Cardiac muscle cell (in vitro differentiated cells and primary cell): Measurements from ENCODE around the gene FGFR2. TPM values are rescaled to one million over a fixed set of nuclear protein-coding genes. Genes with fewer than 3 reads are reported as not detected.
"Not testable (repeated sequence)": the region's sequence is repeated elsewhere in the genome, so short reads cannot be mapped to it uniquely, and the experiment has no call there.

Experiments used
- DNase-seq, 2 donors: peaks; one replicate each; pipeline versions ENCODE4 v3.0.0 to v3.0.0-alpha.2; 2010 to 2017; ENCODE audit warnings: low read depth in 1 of 2, low spot score in 1 of 2
- H3K27ac ChIP-seq: fragments of 200-600 bp; sonication (generic); 2 replicates; pipeline ENCODE4 v1.5.1; 2016
- H3K27me3 ChIP-seq: fragments of 200-600 bp; sonication (generic); 2 replicates; pipeline ENCODE4 v1.6.0; 2016; ENCODE audit warnings: control low read depth
- H3K36me3 ChIP-seq: fragments of 200-600 bp; sonication (generic); 2 replicates; pipeline ENCODE4 v1.5.1; 2016; ENCODE audit warnings: control low read depth
- H3K4me1 ChIP-seq: fragments of 200-600 bp; sonication (generic); 2 replicates; pipeline ENCODE4 v1.8.1; 2017; ENCODE audit warnings: low read depth, mild to moderate bottlenecking, mixed run types
- H3K4me3 ChIP-seq: fragments of 200-600 bp; sonication (generic); 2 replicates; pipeline ENCODE4 v1.5.1; 2016; ENCODE audit warnings: mild to moderate bottlenecking
- H3K9me3 ChIP-seq: fragments of 200-600 bp; sonication (generic); 2 replicates; pipeline ENCODE4 v1.5.1; 2017; ENCODE audit warnings: low read depth, mild to moderate bottlenecking, control low read depth
- polyA plus RNA-seq: library from polyadenylated mRNA; unstranded; fragments of >200 nt; fragmentation: Nextera tagmentation; extraction: Ambion mirVana; gene quantifications from 2 replicates; pipeline ENCODE4 v1.2.1, GENCODE V29; 2016
- total RNA-seq: library from RNA; depleted of rRNA; stranded (reverse); fragments of >200 nt; gene quantifications from 2 replicates; pipeline ENCODE4 v1.2.3, GENCODE V29; 2016
- TF ChIP-seq, protein P1 (sequence below): IDR thresholded peaks from 2 replicates; pipeline ENCODE4 v1.5.1; 2012; ENCODE audit warnings: low read depth, mild to moderate bottlenecking, low read length

The FGFR2 gene
- total and polyA plus RNA-seq, 2 experiments from 2014 or later, result 47.5 to 50.6 TPM

- DNase-seq, result peak in 1 of 2 donors; percentile 20
- Histone ChIP-seq H3K4me1 (peaks cover 21% of the 10 kb centered on the region), H3K36me3 (no peaks in the 10 kb centered on the region), H3K27me3 (no peaks in the 10 kb centered on the region), H3K9me3 (no peaks in the 10 kb centered on the region), H3K4me3 (no peak overlapping the region), H3K27ac (peak overlapping the region; percentile 38)
- TF ChIP-seq, protein P1, sequence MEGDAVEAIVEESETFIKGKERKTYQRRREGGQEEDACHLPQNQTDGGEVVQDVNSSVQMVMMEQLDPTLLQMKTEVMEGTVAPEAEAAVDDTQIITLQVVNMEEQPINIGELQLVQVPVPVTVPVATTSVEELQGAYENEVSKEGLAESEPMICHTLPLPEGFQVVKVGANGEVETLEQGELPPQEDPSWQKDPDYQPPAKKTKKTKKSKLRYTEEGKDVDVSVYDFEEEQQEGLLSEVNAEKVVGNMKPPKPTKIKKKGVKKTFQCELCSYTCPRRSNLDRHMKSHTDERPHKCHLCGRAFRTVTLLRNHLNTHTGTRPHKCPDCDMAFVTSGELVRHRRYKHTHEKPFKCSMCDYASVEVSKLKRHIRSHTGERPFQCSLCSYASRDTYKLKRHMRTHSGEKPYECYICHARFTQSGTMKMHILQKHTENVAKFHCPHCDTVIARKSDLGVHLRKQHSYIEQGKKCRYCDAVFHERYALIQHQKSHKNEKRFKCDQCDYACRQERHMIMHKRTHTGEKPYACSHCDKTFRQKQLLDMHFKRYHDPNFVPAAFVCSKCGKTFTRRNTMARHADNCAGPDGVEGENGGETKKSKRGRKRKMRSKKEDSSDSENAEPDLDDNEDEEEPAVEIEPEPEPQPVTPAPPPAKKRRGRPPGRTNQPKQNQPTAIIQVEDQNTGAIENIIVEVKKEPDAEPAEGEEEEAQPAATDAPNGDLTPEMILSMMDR, result no peak
Observed at GRCh38 chr10:121525251-121526134, 72.8 kb downstream of the FGFR2 start.

GRCh38 chr10:121524157-121524817, 74.0 kb downstream of the FGFR2 start:
- TF ChIP-seq, protein P1, result no peak
- Histone ChIP-seq H3K27ac (no peak overlapping the region), H3K4me1 (peaks cover 21% of the 10 kb centered on the region), H3K4me3 (no peak overlapping the region), H3K9me3 (no peaks in the 10 kb centered on the region), H3K27me3 (no peaks in the 10 kb centered on the region), H3K36me3 (no peaks in the 10 kb centered on the region)
- no peak for DNase-seq

DNA sequence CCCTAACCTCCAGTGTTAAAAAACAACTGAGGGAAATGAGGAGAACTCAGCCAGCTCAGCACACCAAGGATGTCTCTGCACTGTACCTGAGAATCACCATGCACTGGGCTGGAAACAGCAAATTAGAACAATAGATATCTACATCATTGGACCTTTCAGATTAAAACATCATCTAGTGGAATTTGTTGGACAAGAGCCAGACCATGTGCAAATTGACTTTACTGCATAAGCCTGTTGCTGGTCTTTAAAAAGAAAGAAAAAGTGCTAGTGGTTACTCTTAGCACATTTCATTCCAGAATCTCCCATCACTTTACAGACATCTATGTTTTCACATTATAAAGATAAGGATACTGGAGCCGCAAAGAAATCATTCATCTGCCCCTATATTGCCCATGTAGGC, 75.4 kb downstream of the FGFR2 start:
- H3K4me3 ChIP-seq, result no peak overlapping the region
- TF ChIP-seq, protein P1, result no peak
- H3K4me1 ChIP-seq, result peaks cover 17% of the 10 kb centered on the region
- no peaks in the 10 kb centered on the region for H3K9me3 ChIP-seq
- H3K27ac ChIP-seq, result no peak overlapping the region
- no peaks in the 10 kb centered on the region for H3K36me3 ChIP-seq
- DNase-seq, result no peak
- H3K27me3 ChIP-seq, result no peaks in the 10 kb centered on the region

- no peak overlapping the region for H3K27ac ChIP-seq
- TF ChIP-seq, protein P1, result no peak
- no peak overlapping the region for H3K4me3 ChIP-seq
- H3K4me1 ChIP-seq, result peaks cover 8% of the 10 kb centered on the region
- DNase-seq, result no peak
- H3K27me3 ChIP-seq, result no peaks in the 10 kb centered on the region
- H3K36me3 ChIP-seq, result no peaks in the 10 kb centered on the region
- H3K9me3 ChIP-seq, result no peaks in the 10 kb centered on the region
Observed at GRCh38 chr10:121521794-121522556, 76.3 kb downstream of the FGFR2 start.

- H3K27me3 ChIP-seq, H3K9me3 ChIP-seq, DNase-seq, H3K36me3 ChIP-seq, H3K4me1 ChIP-seq, H3K4me3 ChIP-seq, H3K27ac ChIP-seq: not testable (repeated sequence)
Observed at GRCh38 chr10:121520526-121520925, 77.7 kb downstream of the FGFR2 start.
